Hematopoietic multipotent progenitor cell treated with erythropoietin and hydrocortisone succinate and interleukin-3 and kit ligand, for 17 days (in vitro differentiated cells): ENCODE measurements around the gene PAQR4.

Experiments used
- DNase-seq: peaks from one replicate; pipeline ENCODE4 v3.0.0-alpha.2; 2015; ENCODE audit warnings: low spot score

Gene PAQR4

DNA sequence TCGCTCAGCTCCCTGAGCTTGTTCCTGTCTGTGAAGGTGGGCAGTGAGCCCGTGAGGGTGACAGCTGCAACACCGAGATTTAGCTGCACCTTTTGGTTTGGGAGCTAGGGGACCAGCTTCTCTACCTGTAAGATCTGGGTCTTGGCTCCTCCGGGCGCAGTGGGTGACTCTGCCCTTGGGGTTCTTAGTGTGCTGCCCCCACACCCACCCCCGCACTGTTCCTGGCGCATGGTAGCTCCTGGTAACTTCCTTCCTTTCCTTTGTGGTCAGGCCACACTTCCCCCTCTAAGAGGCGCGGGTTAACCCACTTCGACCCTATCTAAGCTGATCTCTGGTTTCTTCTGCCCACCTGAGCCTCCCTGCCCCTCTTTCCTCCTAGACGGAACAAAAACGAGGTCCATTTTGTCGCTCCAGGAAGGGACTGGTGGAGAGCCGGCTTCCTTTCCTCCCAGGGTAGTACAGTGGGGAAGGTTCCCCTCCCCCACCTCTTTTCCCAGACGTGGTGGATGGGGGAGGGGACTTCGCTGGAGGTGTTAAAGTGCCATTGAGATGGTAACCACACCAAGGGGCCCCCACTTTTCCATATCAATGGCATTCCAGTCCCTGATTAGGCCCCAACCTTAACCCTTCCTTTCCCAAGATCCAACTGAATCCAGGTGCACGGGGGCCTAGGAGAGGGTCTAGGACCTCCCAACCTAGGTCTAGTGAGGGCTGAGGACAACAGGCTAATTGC lies 39.0 kb downstream of the PAQR4 start:
- no peak for DNase-seq

- DNase-seq: no peak
These were observed 39.5 kb downstream of the PAQR4 start for GRCh38 chr16:3008690-3009037.

- no peak for DNase-seq
These were observed 40.6 kb downstream of the PAQR4 start for GRCh38 chr16:3009568-3010390.

GRCh38 chr16:3010510-3010909 lies 41.4 kb downstream of the PAQR4 start:
- DNase-seq: no peak

- DNase-seq: no peak
These were observed 43.1 kb downstream of the PAQR4 start for GRCh38 chr16:3012246-3012645.

DNA sequence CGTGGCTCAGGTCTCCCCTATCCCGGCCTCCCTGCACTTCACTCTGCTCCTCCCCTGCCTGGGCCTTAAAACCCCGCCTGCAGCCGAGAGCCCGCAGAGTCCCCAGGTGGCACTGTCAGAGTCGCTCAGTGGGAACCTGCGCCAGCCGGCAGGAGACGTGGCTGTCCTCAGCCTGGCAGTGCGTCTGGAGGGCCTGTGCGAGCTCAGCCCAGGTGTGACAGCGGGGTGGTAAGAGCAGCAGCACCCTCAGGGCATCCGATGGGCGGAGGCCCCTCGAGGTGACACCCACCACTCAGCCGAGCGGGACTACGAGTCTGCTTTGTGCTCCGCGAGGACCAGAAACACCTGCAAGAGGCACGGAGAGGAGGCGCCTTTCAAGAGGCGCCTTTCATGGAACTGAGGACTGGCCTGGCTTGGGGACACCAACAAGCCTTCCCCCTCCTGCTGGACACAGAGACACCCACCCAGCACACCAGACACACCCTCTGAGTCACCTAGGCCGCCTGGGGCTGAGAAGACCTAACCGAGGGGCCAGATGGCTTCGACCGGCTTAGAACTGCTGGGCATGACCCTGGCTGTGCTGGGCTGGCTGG lies 43.8 kb downstream of the PAQR4 start, which contains the start of gene CLDN9:
TSS of gene CLDN9 (plus strand) at position 96 of the 593 bp plus-strand sequence. CDS start at position 536, 440 bp downstream.
- DNase-seq: no peak

- DNase-seq: no peak
These were observed 44.4 kb downstream of the PAQR4 start for GRCh38 chr16:3013491-3013951.

DNA sequence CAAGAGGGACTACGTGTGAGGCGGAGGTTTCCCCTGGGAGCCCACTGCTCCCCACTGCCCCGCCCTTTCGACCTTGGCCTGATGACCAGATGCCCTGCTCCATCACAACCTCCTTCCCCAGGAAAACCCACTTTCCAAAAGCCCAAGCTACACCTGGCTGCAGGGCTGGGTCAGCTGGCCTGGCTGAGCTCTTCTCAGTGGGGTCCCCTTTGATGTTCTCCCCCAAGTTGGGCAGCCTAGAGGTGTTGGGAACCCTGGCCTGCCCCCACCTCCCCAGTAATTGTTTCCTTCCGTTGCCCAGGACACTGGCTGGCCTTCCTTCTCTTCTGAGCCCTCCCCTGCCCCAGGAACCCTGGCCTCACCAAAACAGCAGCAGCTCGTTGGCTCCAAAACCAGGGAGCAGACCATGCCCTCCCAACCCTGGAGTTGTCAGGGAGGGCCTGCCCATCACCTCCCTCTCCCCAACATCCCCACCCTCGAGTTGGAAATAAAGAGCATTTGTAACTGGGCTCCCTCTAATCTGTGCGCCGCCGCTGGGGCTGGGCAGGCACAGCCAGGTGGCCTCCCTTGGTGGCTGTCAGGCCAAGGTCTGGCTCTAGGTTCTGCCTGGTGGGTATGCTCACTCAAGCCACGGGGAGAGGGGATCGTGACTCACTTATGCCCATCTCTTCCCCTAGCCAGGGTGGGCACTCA lies 45.0 kb downstream of the PAQR4 start:
- DNase-seq: no peak

DNA sequence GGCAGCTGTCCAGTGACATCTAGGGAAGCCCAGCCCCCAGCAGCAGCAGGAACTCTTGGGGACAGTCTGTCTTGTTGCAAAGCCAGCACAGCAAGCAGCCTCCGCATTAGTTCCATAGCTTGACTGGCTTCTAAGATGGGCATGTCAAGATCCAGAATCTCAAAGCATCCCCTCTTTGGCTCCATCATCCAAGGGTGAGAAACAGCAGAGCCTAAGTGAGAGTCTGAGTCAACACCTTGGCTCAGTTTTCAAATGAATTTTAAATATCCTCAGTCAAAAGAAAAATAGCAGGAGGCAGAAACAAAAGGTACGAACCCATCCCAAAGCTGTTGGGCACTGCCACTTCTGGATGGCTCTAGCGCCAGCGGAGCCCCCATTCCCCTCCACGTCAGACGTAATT lies 45.8 kb downstream of the PAQR4 start:
- no peak for DNase-seq

GRCh38 chr16:3015865-3016521 lies 46.8 kb downstream of the PAQR4 start:
- no peak for DNase-seq

- DNase-seq: no peak
These were observed 48.2 kb downstream of the PAQR4 start for GRCh38 chr16:3017344-3017743.

DNA sequence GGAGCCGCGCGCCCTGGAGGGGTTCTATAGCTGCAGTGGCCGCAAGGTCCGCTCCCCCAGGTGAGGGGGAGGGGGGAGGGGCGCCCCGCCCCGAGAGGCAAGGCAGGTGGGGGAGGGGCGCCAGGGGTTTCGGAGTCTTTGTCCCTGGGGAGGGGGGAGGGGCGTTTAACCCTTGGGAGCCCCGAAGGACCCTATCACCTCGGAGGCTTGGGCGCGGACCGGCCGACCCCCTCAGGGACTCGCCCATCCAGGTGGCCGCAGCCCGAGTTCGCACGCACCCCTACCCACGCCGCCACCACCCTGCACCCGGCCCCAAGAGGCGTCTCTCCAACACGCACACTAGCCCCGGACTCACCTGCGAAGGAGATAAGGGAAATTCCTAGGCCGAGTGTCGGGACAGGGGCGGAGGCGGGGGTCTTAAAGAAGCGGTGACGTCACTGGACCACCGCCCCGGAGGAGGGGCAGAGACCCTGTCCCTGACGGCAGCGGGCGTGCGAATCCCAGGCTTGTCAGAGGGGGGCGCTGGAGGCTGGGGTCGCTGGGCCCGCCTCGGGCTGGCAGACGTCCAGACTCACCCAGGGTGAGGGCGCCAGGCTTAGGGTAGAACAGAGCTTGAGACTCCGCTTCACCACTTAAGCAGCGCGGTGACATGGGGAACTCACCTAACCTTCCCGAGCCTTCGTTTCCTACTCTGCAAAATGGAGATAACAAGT lies 48.8 kb downstream of the PAQR4 start, which contains the start of gene CLDN6:
TSS of gene CLDN6 (minus strand) at position 390 of the 713 bp plus-strand sequence. CDS start 2,162 bp downstream, outside the sequence.
- peak; percentile 51 for DNase-seq

GRCh38 chr16:3019594-3020246 lies 50.6 kb downstream of the PAQR4 start:
- DNase-seq: no peak

DNA sequence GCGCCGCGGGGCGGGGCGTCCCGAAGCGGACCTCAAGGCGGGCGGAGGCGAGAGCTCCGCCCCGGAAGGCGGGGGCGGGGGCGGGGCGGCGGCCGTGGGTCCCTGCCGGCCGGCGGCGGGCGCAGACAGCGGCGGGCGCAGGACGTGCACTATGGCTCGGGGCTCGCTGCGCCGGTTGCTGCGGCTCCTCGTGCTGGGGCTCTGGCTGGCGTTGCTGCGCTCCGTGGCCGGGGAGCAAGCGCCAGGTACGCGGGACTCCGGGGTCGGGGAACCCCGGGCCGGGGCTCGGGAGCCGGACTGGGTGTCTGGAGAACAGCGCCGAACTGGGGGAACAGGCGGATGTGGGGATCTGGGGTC lies 51.1 kb downstream of the PAQR4 start, which contains the start of gene TNFRSF12A:
TSS of gene TNFRSF12A (plus strand) at position 122 of the 357 bp plus-strand sequence. CDS start at position 152, 30 bp downstream.
- peak; percentile 66 for DNase-seq

GRCh38 chr16:3020604-3021448 lies 51.7 kb downstream of the PAQR4 start:
- DNase-seq: peak; percentile 40

GRCh38 chr16:3021449-3022207 lies 52.5 kb downstream of the PAQR4 start:
- peak; percentile 60 for DNase-seq

DNA sequence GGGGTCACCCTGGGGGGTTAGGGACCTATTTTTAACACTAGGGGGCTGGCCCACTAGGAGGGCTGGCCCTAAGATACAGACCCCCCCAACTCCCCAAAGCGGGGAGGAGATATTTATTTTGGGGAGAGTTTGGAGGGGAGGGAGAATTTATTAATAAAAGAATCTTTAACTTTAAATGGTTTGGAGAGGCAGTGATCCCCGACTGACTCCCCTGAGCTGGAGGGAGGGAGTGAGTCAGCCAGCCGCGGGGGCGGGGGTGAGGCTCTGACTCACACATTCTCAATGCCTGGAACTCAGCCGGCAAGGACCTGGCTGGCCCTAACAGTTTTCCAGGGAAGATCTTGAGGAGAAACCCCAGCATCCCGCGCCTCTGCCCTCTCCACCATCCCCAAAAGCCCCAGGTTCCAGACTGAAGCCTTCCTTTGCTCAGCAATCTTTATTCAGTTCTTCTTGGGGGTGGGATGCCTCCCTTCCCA lies 53.1 kb downstream of the PAQR4 start:
- peak; percentile 72 for DNase-seq

- no peak for DNase-seq
These were observed 53.7 kb downstream of the PAQR4 start for GRCh38 chr16:3022684-3023414.
